Activated T-helper 17 cell treated with anti-CD3 and anti-CD28 coated beads, Interleukin-2, amount 50 U/mL, for 72 hours (primary cell): Measurements from ENCODE around the gene PAK3. TPM values are rescaled to one million over a fixed set of nuclear protein-coding genes. Genes with fewer than 3 reads are reported as not detected.

Experiments used
- ATAC-seq: fragments of 150-1000 bp; cut with Tn5 transposase; replicated peaks from 2 replicates; pipeline ENCODE4 v1.10.0; 2021; ENCODE audit warnings: mild to moderate bottlenecking, moderate library complexity
- H3K27ac Mint-ChIP-seq: one replicate; pipeline ENCODE4 v1.8.0; 2022; ENCODE audit warnings: mixed read lengths
- H3K27me3 Mint-ChIP-seq: one replicate; pipeline ENCODE4 v1.8.0; 2022; ENCODE audit warnings: mixed read lengths
- H3K36me3 Mint-ChIP-seq: one replicate; pipeline ENCODE4 v1.8.0; 2022; ENCODE audit warnings: low read depth, mild to moderate bottlenecking, mixed read lengths
- H3K4me1 Mint-ChIP-seq: one replicate; pipeline ENCODE4 v1.8.0; 2022; ENCODE audit warnings: mixed read lengths
- H3K4me3 Mint-ChIP-seq: one replicate; pipeline ENCODE4 v1.8.0; 2022; ENCODE audit warnings: mild to moderate bottlenecking, mixed read lengths
- H3K9me3 Mint-ChIP-seq: one replicate; pipeline ENCODE4 v1.8.0; 2022; ENCODE audit warnings: mixed read lengths
- total RNA-seq, 2 donors: library from RNA; stranded (reverse); gene quantifications; one replicate each; pipeline ENCODE4 v1.2.3, GENCODE V29; 2022

Gene PAK3
- total RNA-seq, 2 donors from 2014 or later: 0.67 to 2.4 TPM

DNA sequence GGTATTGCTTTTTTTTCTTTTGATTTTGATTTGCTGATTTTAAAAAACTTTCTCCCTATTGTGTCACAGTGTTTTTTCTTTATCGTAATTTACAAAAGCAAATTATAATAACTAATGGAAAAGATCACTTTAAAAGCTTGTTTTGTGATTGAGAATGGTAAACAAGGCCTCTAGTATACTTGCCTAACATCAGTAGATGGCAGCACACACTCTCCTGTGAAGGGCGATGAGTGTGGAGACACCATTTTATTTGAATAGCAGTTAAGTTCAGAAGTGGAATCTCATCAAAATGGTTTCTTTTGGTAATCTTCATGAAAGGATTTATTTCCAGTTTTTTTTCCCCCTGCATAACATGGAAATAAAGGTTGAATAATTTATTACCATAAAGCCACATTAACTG, 72.3 kb downstream of the PAK3 start:
- ATAC-seq: no peak
- no peaks in the 10 kb centered on the region for H3K27me3 Mint-ChIP-seq
- H3K4me3 Mint-ChIP-seq: no peak overlapping the region
- no peaks in the 10 kb centered on the region for H3K4me1 Mint-ChIP-seq
- H3K27ac Mint-ChIP-seq: no peak overlapping the region
- no peaks in the 10 kb centered on the region for H3K36me3 Mint-ChIP-seq
- no peaks in the 10 kb centered on the region for H3K9me3 Mint-ChIP-seq

DNA sequence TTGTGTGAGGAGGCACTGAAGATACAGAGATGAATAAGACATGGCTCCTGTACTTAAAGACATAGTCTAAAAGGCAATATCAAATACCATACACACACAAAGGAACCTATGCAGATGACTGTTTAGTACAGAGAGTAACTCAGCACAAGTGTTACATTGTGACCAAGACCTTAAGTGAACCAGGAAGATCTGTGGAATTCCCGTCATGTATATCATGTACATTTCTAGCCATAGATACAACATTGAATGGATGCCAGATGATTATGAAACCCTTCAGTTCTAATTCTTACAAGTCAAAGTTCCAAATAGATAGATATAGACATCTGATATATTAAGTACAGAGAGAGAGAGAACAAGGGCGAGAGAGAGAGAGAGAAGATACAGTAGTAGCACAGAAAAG, 73.2 kb downstream of the PAK3 start:
- Mint-ChIP-seq H3K9me3 (no peaks in the 10 kb centered on the region), H3K4me3 (no peak overlapping the region), H3K27me3 (no peaks in the 10 kb centered on the region), H3K4me1 (no peaks in the 10 kb centered on the region), H3K27ac (no peak overlapping the region), H3K36me3 (no peaks in the 10 kb centered on the region)
- ATAC-seq: no peak

DNA sequence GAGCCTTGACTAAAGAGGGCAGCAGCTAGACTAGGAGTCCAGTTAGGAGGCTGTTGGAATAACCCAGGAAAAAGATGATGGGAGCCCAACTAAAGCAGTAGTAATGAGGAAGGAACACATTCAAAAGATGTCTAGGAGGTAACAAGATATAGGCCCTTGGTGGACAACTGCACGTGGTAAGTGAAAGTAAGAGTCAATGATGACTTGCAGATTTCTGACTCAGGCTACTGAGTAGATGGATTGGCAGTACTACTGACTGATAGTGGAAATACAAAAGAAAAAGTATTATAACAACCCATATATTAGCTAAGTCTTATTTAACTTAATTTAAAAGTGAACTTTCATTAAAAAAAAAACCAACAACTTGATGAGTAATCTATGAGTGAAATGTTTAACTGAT, 74.0 kb downstream of the PAK3 start:
- no peak overlapping the region for H3K27ac Mint-ChIP-seq
- no peak overlapping the region for H3K4me3 Mint-ChIP-seq
- H3K36me3 Mint-ChIP-seq: no peaks in the 10 kb centered on the region
- peak; percentile 82 for ATAC-seq
- no peaks in the 10 kb centered on the region for H3K4me1 Mint-ChIP-seq
- H3K27me3 Mint-ChIP-seq: no peaks in the 10 kb centered on the region
- no peaks in the 10 kb centered on the region for H3K9me3 Mint-ChIP-seq

DNA sequence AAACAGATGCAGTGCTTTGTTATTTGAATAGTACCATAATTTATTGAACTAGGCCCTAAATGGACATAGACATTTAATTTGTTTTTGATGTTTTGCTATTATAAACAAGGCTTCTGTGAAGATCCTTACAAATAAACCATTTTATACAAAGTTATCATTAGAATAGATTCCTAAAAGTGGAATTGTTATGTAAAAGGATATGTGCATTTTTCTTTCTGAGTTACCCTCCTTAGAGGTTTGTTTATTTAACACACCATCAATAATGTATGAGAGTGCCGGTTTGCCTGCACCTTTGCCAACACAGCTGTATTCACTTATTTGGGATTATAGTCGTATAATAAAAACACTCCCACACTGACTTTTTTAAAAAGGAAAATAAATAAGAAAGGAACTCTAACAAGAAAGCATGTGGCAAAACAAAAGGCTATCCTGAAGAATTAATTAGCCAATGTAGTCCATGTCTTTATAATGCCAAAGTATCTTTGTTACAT, 84.8 kb downstream of the PAK3 start:
- Mint-ChIP-seq H3K36me3 (no peaks in the 10 kb centered on the region), H3K27me3 (no peaks in the 10 kb centered on the region), H3K27ac (no peak overlapping the region), H3K9me3 (no peaks in the 10 kb centered on the region), H3K4me3 (no peak overlapping the region), H3K4me1 (no peaks in the 10 kb centered on the region)
- ATAC-seq: no peak

- no peak for ATAC-seq
- Mint-ChIP-seq H3K4me1 (no peaks in the 10 kb centered on the region), H3K4me3 (no peak overlapping the region), H3K9me3 (no peaks in the 10 kb centered on the region), H3K27ac (no peak overlapping the region), H3K36me3 (no peaks in the 10 kb centered on the region), H3K27me3 (no peaks in the 10 kb centered on the region)
Measured at GRCh38 chrX:111181951-111182350, 86.0 kb downstream of the PAK3 start.

GRCh38 chrX:111182997-111183396, 87.0 kb downstream of the PAK3 start:
- Mint-ChIP-seq H3K27me3 (no peaks in the 10 kb centered on the region), H3K27ac (no peak overlapping the region), H3K36me3 (no peaks in the 10 kb centered on the region), H3K4me3 (no peak overlapping the region), H3K4me1 (no peaks in the 10 kb centered on the region), H3K9me3 (no peaks in the 10 kb centered on the region)
- no peak for ATAC-seq

GRCh38 chrX:111191598-111191997, 95.6 kb downstream of the PAK3 start:
- ATAC-seq: no peak
- Mint-ChIP-seq H3K36me3 (no peaks in the 10 kb centered on the region), H3K27me3 (no peaks in the 10 kb centered on the region), H3K4me1 (no peaks in the 10 kb centered on the region), H3K27ac (no peak overlapping the region), H3K9me3 (no peaks in the 10 kb centered on the region), H3K4me3 (no peak overlapping the region)

DNA sequence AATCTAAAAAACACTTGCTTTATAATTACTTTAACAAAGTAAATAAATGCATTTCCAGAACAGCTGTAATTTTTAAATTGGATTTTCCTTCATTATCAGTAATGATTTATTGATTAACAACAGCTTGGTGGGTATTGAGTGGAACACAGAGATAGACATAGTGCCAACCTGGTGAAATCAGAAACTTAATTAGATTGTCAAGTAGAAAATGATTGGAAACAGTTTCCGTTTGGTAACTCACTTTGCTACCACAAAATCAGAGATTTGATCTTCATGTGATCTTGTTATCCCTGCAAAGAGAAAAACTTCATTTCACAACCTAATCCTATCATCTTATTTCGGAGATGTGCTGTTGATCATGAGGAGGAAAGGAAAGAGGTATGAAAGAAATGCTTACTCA, 103.5 kb downstream of the PAK3 start:
- no peaks in the 10 kb centered on the region for H3K9me3 Mint-ChIP-seq

DNA sequence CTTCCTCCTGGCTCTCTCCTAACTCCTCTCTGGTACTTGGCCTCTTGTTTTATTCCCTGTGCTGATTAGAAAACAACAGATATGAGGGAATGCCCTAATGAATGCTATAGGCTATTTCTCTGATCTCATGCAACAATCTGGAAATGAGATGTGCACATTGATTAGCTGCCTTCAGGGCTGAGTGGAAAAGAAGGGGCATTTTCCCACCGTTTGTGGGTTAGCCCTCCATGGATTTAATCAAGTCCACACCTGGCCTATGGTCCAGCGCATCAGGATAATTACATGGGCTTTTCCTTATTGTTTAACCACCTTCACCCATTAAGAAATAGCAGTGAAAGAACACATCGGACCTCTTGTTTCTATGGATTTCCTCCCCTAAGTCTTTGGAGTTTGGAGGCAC, 104.3 kb downstream of the PAK3 start:
- Mint-ChIP-seq H3K9me3 (no peaks in the 10 kb centered on the region), H3K36me3 (no peaks in the 10 kb centered on the region), H3K27ac (no peak overlapping the region), H3K4me3 (no peak overlapping the region), H3K4me1 (no peaks in the 10 kb centered on the region), H3K27me3 (no peaks in the 10 kb centered on the region)
- ATAC-seq: no peak

More for the DNA sequence above, 103.5 kb downstream of the PAK3 start:
- no peak for ATAC-seq
- Mint-ChIP-seq H3K4me3 (no peak overlapping the region), H3K4me1 (no peaks in the 10 kb centered on the region), H3K27me3 (no peaks in the 10 kb centered on the region), H3K27ac (no peak overlapping the region), H3K36me3 (no peaks in the 10 kb centered on the region)

DNA sequence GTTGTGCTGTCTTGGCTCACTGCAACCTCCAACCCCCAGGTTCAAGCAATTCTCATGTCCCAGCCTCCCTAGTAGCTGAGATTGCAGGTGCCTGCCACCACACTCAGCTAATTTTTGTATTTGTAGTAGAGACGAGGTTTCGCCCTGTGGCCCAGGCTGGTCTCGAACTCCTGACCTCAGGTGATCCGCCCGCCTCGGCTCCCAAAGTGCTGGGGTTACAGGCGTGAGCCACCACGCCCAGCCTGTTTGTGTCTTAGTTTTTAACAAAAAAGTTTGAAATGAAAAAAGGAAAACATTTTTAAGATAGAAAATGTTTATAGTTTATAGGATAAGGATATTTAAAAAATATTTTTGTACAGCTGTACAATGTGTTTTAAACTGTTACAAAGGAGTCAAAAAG, 111.9 kb downstream of the PAK3 start:
- H3K27ac Mint-ChIP-seq: no peak overlapping the region
- H3K36me3 Mint-ChIP-seq: no peaks in the 10 kb centered on the region
- H3K27me3 Mint-ChIP-seq: no peaks in the 10 kb centered on the region
- no peaks in the 10 kb centered on the region for H3K9me3 Mint-ChIP-seq
- no peak for ATAC-seq
- no peak overlapping the region for H3K4me3 Mint-ChIP-seq
- H3K4me1 Mint-ChIP-seq: no peaks in the 10 kb centered on the region

DNA sequence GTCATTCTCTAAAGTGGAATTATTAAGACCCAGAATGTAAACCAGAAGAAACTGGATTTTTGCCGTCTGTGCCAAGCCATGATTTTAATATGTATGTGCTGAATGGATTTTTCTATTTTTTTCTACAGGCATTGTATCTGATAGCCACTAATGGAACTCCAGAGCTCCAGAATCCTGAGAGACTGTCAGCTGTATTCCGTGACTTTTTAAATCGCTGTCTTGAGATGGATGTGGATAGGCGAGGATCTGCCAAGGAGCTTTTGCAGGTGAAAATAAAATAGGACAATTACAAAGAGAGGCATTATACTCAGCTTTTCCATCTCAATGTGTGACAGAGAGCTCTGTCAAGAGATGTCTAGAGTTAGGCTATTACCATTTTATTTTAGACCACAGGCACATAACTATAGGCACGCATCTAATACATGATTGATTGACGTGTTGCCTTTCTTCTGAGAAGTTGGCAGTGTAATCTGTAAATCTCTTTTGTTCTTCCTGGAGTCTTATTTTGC, 120.4 kb downstream of the PAK3 start:
- no peak overlapping the region for H3K4me3 Mint-ChIP-seq
- H3K9me3 Mint-ChIP-seq: no peaks in the 10 kb centered on the region
- H3K27ac Mint-ChIP-seq: no peak overlapping the region
- H3K27me3 Mint-ChIP-seq: no peaks in the 10 kb centered on the region
- H3K4me1 Mint-ChIP-seq: no peaks in the 10 kb centered on the region
- no peak for ATAC-seq
- no peaks in the 10 kb centered on the region for H3K36me3 Mint-ChIP-seq

- Mint-ChIP-seq H3K27ac (no peak overlapping the region), H3K4me1 (no peaks in the 10 kb centered on the region), H3K4me3 (no peak overlapping the region), H3K36me3 (no peaks in the 10 kb centered on the region), H3K9me3 (no peaks in the 10 kb centered on the region), H3K27me3 (peaks cover 12% of the 10 kb centered on the region)
- no peak for ATAC-seq
Measured at GRCh38 chrX:111244235-111244750, 148.3 kb downstream of the PAK3 start.

- no peaks in the 10 kb centered on the region for H3K27me3 Mint-ChIP-seq
- H3K4me3 Mint-ChIP-seq: no peak overlapping the region
- no peaks in the 10 kb centered on the region for H3K36me3 Mint-ChIP-seq
- H3K9me3 Mint-ChIP-seq: no peaks in the 10 kb centered on the region
- no peak for ATAC-seq
- H3K27ac Mint-ChIP-seq: no peak overlapping the region
- H3K4me1 Mint-ChIP-seq: no peaks in the 10 kb centered on the region
Measured at GRCh38 chrX:111254896-111255693, 159.1 kb downstream of the PAK3 start.

DNA sequence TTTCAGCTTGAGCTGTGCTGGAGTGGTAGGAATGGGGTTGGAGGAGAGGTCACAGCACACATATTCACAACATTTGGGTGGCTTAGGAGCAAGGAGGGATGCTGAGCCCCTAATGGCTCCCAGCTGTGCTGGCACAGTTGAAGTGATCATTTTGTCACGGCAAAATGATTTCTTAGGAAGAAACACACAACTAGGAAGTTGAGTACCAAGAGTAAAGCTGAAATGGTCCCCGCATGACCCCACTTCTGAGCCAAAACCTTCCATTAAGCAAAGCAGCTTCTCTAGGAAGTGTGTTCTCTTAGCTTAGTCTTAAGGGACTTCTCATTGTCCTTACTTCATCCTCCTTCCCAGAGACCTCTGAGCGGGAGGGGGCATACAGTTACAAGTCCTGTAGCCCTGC, 161.7 kb downstream of the PAK3 start:
- Mint-ChIP-seq H3K36me3 (no peaks in the 10 kb centered on the region), H3K4me3 (no peak overlapping the region), H3K9me3 (no peaks in the 10 kb centered on the region), H3K27ac (no peak overlapping the region), H3K27me3 (peaks cover 4% of the 10 kb centered on the region), H3K4me1 (no peaks in the 10 kb centered on the region)
- no peak for ATAC-seq

DNA sequence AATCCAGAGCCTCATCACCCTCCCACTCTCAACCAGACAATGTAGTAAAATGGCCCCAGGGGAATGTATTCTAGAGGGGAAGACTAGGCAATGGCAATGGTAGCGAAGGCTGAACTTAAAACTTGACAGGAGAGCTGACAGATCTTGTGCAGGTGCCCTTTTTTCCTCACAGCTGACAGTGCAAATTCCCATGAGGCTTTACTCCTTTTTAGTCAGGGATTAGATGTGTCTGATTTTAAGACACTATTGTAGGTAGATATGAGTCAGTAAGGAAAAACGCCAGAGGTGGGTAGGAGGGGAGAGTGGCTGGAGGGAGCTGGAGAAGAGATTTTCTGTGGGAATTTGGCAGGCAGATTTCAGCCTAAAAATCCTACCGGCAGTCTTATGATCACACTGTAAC, 163.6 kb downstream of the PAK3 start:
- Mint-ChIP-seq H3K36me3 (no peaks in the 10 kb centered on the region), H3K9me3 (no peaks in the 10 kb centered on the region), H3K4me1 (no peaks in the 10 kb centered on the region), H3K27me3 (peaks cover 4% of the 10 kb centered on the region), H3K27ac (no peak overlapping the region), H3K4me3 (no peak overlapping the region)
- no peak for ATAC-seq
